HCT116 (cell line): ENCODE data around the gene HNRNPU. TPM values are rescaled to one million over a fixed set of nuclear protein-coding genes. Genes with fewer than 3 reads are reported as not detected.

Experiments
- ATAC-seq: fragments of 200-7000 bp; cut with Tn5 transposase; 2 replicates; pipeline ENCODE4 v1.9.1; 2020; ENCODE audit warnings: mild to moderate bottlenecking, moderate library complexity
- BruUV-seq: library from RNA; stranded (reverse); fragments of 400-500 nt; replicated peaks from 2 replicates; lab custom pipeline; 2021; lab: Mats Ljungman, UMichigan
- CTCF ChIA-PET: fragments of 300-600 bp; sonication (Branson Sonifier 250); formaldehyde crosslinking; loops from one replicate; lab custom pipeline; 2021; ENCODE audit warnings: antibody characterized with exemption; lab: Charles Lee
- POLR2A ChIA-PET: fragments of 300-600, 350-600 bp; sonication (Branson Sonifier 250); formaldehyde crosslinking; loops from one replicate; lab custom pipeline; 2021; ENCODE audit warnings: antibody characterized with exemption; lab: Charles Lee
- RAD21 ChIA-PET, 2 experiments: fragments of 300-600 bp; sonication (Branson Sonifier 250); formaldehyde crosslinking; loops; one replicate each; lab custom pipeline; 2023; ENCODE audit warnings: low total read pairs in 2 of 2; ENCODE audit not compliant: uncharacterized antibody in 2 of 2, unreplicated experiment in 2 of 2, low non-redundant PET in 1 of 2; lab: Charles Lee
- DNase-seq: peaks from one replicate; pipeline ENCODE4 v3.0.0-alpha.2; 2010; ENCODE audit warnings: low read depth, low spot score
- H2AFZ ChIP-seq: fragments of 200-600 bp; shearing (Covaris generic), sonication (generic); 2 replicates; pipeline ENCODE4 v1.6.1; 2017; ENCODE audit warnings: low read depth, mixed run types, mixed read lengths, antibody characterized with exemption, low read length; ENCODE audit not compliant: poor library complexity, severe bottlenecking
- H3K27ac ChIP-seq: 2 replicates; pipeline ENCODE4 v1.5.1; 2012; ENCODE audit warnings: low read depth, low read length
- H3K27me3 ChIP-seq: fragments of 200-600 bp; sonication (generic); 2 replicates; pipeline ENCODE4 v1.6.1; 2016; ENCODE audit warnings: mixed run types, low read length, mixed read lengths; ENCODE audit not compliant: insufficient read depth
- H3K36me3 ChIP-seq, 2 experiments: fragments of 200-500 bp in 1 of 2; fragments of 200-600 bp in 1 of 2; sonication (Bioruptor generic) in 1 of 2; sonication (generic) in 1 of 2; 2 replicates each; pipeline versions ENCODE4 v1.5.1 to v1.6.1; 2014 to 2016; ENCODE audit warnings: low read length in 2 of 2, inconsistent platforms in 1 of 2, mixed read lengths in 1 of 2, mixed run types in 1 of 2; ENCODE audit not compliant: insufficient read depth in 2 of 2, control insufficient read depth in 1 of 2
- H3K4me1 ChIP-seq, 2 experiments: fragments of 200-600 bp in 1 of 2; sonication (generic) in 1 of 2; 2 replicates each; pipeline versions ENCODE4 v1.5.1 to v1.6.1; 2012 to 2017; ENCODE audit warnings: low read length in 2 of 2, inconsistent platforms in 1 of 2, mild to moderate bottlenecking in 1 of 2, mixed read lengths in 1 of 2, mixed run types in 1 of 2, moderate library complexity in 1 of 2; ENCODE audit not compliant: insufficient read depth in 2 of 2, control insufficient read depth in 1 of 2
- H3K4me2 ChIP-seq: fragments of 200-600 bp; sonication (generic); 2 replicates; pipeline ENCODE4 v1.6.1; 2017; ENCODE audit warnings: mixed run types, low read length, mixed read lengths
- H3K4me3 ChIP-seq, 2 experiments: fragments of 200-600 bp in 1 of 2; sonication (generic) in 1 of 2; replicated peaks in 1 of 2; 2 replicates each; pipeline ENCODE4 v1.5.1; 2011 to 2016; ENCODE audit warnings: low read length in 2 of 2, control low read depth in 1 of 2, low read depth in 1 of 2, mild to moderate bottlenecking in 1 of 2, mixed read lengths in 1 of 2, mixed run types in 1 of 2
- H3K79me2 ChIP-seq: fragments of 200-600 bp; sonication (generic); 2 replicates; pipeline ENCODE4 v1.6.1; 2017; ENCODE audit warnings: mild to moderate bottlenecking, mixed run types, low read length, moderate library complexity, mixed read lengths; ENCODE audit not compliant: insufficient read depth
- H3K9ac ChIP-seq: fragments of 200-600 bp; sonication (generic); 2 replicates; pipeline ENCODE4 v1.6.1; 2016; ENCODE audit warnings: low read length, mixed read lengths
- H3K9me2 ChIP-seq: fragments of 200-600 bp; sonication (generic), shearing (Covaris generic); 2 replicates; pipeline ENCODE4 v1.6.1; 2017; ENCODE audit warnings: mixed run types, mild to moderate bottlenecking, moderate library complexity; ENCODE audit not compliant: insufficient read depth
- H3K9me3 ChIP-seq, 2 experiments: fragments of 200-500 bp in 1 of 2; fragments of 200-600 bp in 1 of 2; sonication (Bioruptor generic) in 1 of 2; sonication (generic) in 1 of 2; 2 replicates each; pipeline ENCODE4 v1.6.1; 2014 to 2017; ENCODE audit warnings: low read length in 2 of 2, mixed read lengths in 2 of 2, inconsistent platforms in 1 of 2, low read depth in 1 of 2, mild to moderate bottlenecking in 1 of 2, mixed run types in 1 of 2, moderate library complexity in 1 of 2; ENCODE audit not compliant: control insufficient read depth in 1 of 2, insufficient read depth in 1 of 2
- H4K20me1 ChIP-seq: fragments of 200-600 bp; sonication (generic), shearing (Covaris generic); 2 replicates; pipeline ENCODE4 v1.6.1; 2017; ENCODE audit warnings: mixed run types, mild to moderate bottlenecking, moderate library complexity; ENCODE audit not compliant: insufficient read depth
- CTCF ChIP-seq, 3 experiments: fragments of 200-600 bp in 1 of 3; sonication (generic) in 1 of 3; IDR thresholded peaks in 2 of 3; conservative IDR thresholded peaks in 1 of 3; 2 replicates each; pipeline ENCODE4 v1.5.1; 2012 to 2017; ENCODE audit warnings: low read depth in 2 of 3, low read length in 2 of 3, antibody characterized with exemption in 1 of 3, borderline replicate concordance in 1 of 3, control low read depth in 1 of 3, mild to moderate bottlenecking in 1 of 3, mixed read lengths in 1 of 3, mixed run types in 1 of 3, moderate library complexity in 1 of 3; ENCODE audit not compliant: insufficient read depth in 1 of 3
- POLR2A ChIP-seq: IDR thresholded peaks from 2 replicates; pipeline ENCODE4 v1.7.0; 2011; ENCODE audit warnings: borderline replicate concordance; ENCODE audit not compliant: insufficient read depth, insufficient read length; ENCODE audit errors: extremely low read depth
- POLR2AphosphoS5 ChIP-seq: IDR thresholded peaks from 2 replicates; pipeline ENCODE4 v1.6.1; 2011; ENCODE audit warnings: mild to moderate bottlenecking, low read depth, low read length, moderate library complexity
- RAD21 ChIP-seq: IDR thresholded peaks from 2 replicates; pipeline ENCODE4 v1.6.1; 2012; ENCODE audit warnings: low read depth, mild to moderate bottlenecking
- REST ChIP-seq: IDR thresholded peaks from 2 replicates; pipeline ENCODE4 v1.6.1; 2012; ENCODE audit warnings: low read depth
- SRF ChIP-seq: IDR thresholded peaks from 2 replicates; pipeline ENCODE4 v1.6.1; 2012; ENCODE audit warnings: low read depth
- ZFX ChIP-seq: fragments of 450-650 bp; IDR thresholded peaks from 2 replicates; pipeline ENCODE4 v1.6.1; 2017
- intact Hi-C: fragments of 100-400 bp; cut with micrococcal nuclease; formaldehyde crosslinking; loops from 2 replicates; pipeline ENCODE4 v1.10.0; 2022
- total RNA-seq: library from RNA; stranded (reverse); gene quantifications from one replicate; pipeline ENCODE4 v1.2.1, GENCODE V29; 2021; ENCODE audit not compliant: unreplicated experiment

The HNRNPU gene
- total RNA-seq, 1 experiment from 2014 or later: 424 TPM

GRCh38 chr1:244901400-244902015 lies 37.2 kb upstream of the HNRNPU start:
- Histone ChIP-seq H3K4me1 (peaks cover 0 to 11% of the 10 kb centered on the region in 2 experiments; a peak in 2 of 4 replicates), H3K9me3 (no peaks in the 10 kb centered on the region), H3K27me3 (no peaks in the 10 kb centered on the region), H3K27ac (no peak overlapping the region), H3K4me3 (no peak overlapping the region), H3K79me2 (no peaks in the 10 kb centered on the region), H3K9me2 (no peaks in the 10 kb centered on the region), H3K36me3 (no peaks in the 10 kb centered on the region), H3K4me2 (no peak overlapping the region), H4K20me1 (no peaks in the 10 kb centered on the region), H3K9ac (no peak overlapping the region), H2AFZ (no peak overlapping the region)
- DNase-seq: no peak
- TF ChIP-seq POLR2AphosphoS5 (no peak), CTCF (IDR thresholded peaks at IDR 0.05 in 2 of 3, conservative IDR thresholded peaks at IDR 0.05 in 1 of 3; ENCODE audit: borderline replicate concordance in 1 of 3, insufficient read depth in 1 of 3, low read depth in 2 of 3, low read length in 2 of 3) (no peak), RAD21 (no peak), ZFX (no peak), REST (no peak), SRF (no peak), POLR2A (no peak)
- no TSS peak for BruUV-seq
- no peak for ATAC-seq
- CTCF ChIA-PET: no interaction called here
- intact Hi-C loops: no loop called here
- RAD21 ChIA-PET: no interaction called here
- POLR2A ChIA-PET: no interaction called here
